Lung (tissue), 12 donors: ENCODE results near the gene RNF11. TPM values are rescaled to one million over a fixed set of nuclear protein-coding genes. Genes with fewer than 3 reads are reported as not detected.

ENCODE experiments used
- ATAC-seq: fragments of 200-7000 bp; cut with Tn5 transposase; one replicate; pipeline ENCODE4 v1.9.1; 2020; ENCODE audit warnings: moderate number of reproducible peaks; ENCODE audit not compliant: insufficient read depth, low FRiP score
- DNase-seq, 3 donors: peaks; one replicate each; pipeline ENCODE4 v3.0.0-alpha.2; 2013 to 2017
- H3K27ac ChIP-seq, 2 donors: one replicate each; pipeline ENCODE4 v1.5.1; 2013; ENCODE audit warnings: mild to moderate bottlenecking in 2 of 2, moderate library complexity in 2 of 2, control low read depth in 1 of 2, inconsistent platforms in 1 of 2, low read depth in 1 of 2, low read length in 1 of 2
- H3K27me3 ChIP-seq, 3 donors: one replicate each; pipeline ENCODE4 v1.5.1; 2013; ENCODE audit warnings: low read length in 2 of 3; ENCODE audit not compliant: control insufficient read depth in 3 of 3, insufficient read depth in 3 of 3
- H3K36me3 ChIP-seq, 4 donors: one replicate each; pipeline ENCODE4 v1.5.1; 2013; ENCODE audit warnings: low read length in 4 of 4, mild to moderate bottlenecking in 1 of 4, moderate library complexity in 1 of 4; ENCODE audit not compliant: control insufficient read depth in 4 of 4, insufficient read depth in 4 of 4
- H3K4me1 ChIP-seq, 5 donors: one replicate each; pipeline ENCODE4 v1.5.1; 2013; ENCODE audit warnings: low read length in 5 of 5, mild to moderate bottlenecking in 2 of 5, moderate library complexity in 1 of 5; ENCODE audit not compliant: control insufficient read depth in 5 of 5, insufficient read depth in 5 of 5
- H3K4me3 ChIP-seq: one replicate; pipeline ENCODE4 v1.5.1; 2013; ENCODE audit warnings: mild to moderate bottlenecking, control low read depth, moderate library complexity
- H3K9ac ChIP-seq, 2 donors: one replicate each; pipeline ENCODE4 v1.5.1; 2013; ENCODE audit warnings: low read length in 2 of 2, control low read depth in 1 of 2; ENCODE audit not compliant: insufficient read depth in 1 of 2
- H3K9me3 ChIP-seq, 4 donors: one replicate each; pipeline ENCODE4 v1.5.1; 2013; ENCODE audit warnings: low read length in 3 of 4, mild to moderate bottlenecking in 1 of 4, moderate library complexity in 1 of 4; ENCODE audit not compliant: control insufficient read depth in 4 of 4, insufficient read depth in 3 of 4
- CTCF ChIP-seq: IDR thresholded peaks from 2 replicates; pipeline ENCODE4 v1.5.1; 2012; ENCODE audit warnings: mild to moderate bottlenecking; ENCODE audit errors: control extremely low read depth, extremely low read depth
- WGBS, 2 donors: extraction: QIAGEN DNeasy Blood & Tissue Kit; methylation state at CpG; one replicate each; pipeline ENCODE4 v1.1.7; 2013; 5-methylcytosine and 5-hydroxymethylcytosine counted together
- polyA plus RNA-seq, 2 donors: library from polyadenylated mRNA; stranded (reverse); fragments of 200-250 nt; gene quantifications; one replicate each; pipeline ENCODE4 v1.2.1, GENCODE V29; 2013
- total RNA-seq, 2 donors: library from RNA; depleted of rRNA in 1 of 2; stranded (reverse); fragments of >200 nt in 1 of 2; gene quantifications; one replicate each; pipeline ENCODE4 v1.2.1, GENCODE V29; 2014 to 2021
- donor health status: control.
- donor health status: control.
- donor health status: Bipolar disorder and iron deficiency.
- donor health status: healthy.
- donor health status: DM: yes; HTN: yes; CAD: no.

RNF11 gene
- total and polyA plus RNA-seq, 4 donors: 36.6 to 149 (median 71.4) TPM

DNA sequence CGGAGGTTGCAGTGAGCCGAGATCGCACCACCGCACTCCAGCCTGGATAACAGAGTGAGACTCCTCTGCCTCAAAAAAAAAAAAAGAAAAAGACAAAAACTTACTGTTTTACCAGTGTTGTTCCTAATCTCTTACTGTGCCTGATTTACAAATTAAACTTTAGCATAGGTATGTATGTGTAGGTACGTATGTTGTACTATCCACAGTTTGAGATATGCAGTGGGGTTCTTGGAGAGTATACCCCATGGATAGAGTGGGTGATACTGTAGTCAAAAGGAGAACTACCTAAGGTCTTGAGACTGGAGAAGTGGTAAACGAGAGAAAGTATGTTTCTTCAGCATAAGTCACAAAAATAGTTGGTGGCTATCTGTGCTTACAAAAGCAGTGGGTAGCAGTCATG, 38.6 kb downstream of the RNF11 start:
- H3K9ac ChIP-seq: no peak overlapping the region
- ATAC-seq (no peak), DNase-seq (no peak)
- H3K27ac ChIP-seq: no peak overlapping the region
- H3K27me3 ChIP-seq: no peaks in the 10 kb centered on the region
- peaks cover 4 to 17% (median 9%) of the 10 kb centered on the region in 4 donors for H3K36me3 ChIP-seq
- H3K4me1 ChIP-seq: peaks cover 0 to 3% (median 0%) of the 10 kb centered on the region in 5 donors
- H3K9me3 ChIP-seq: no peaks in the 10 kb centered on the region
- H3K4me3 ChIP-seq: no peak overlapping the region
- TF ChIP-seq CTCF: no peak
- 88 to 92% methylated on average over 6 of the region's 6 CpGs for WGBS, 2 donors

- Histone ChIP-seq H3K36me3 (peaks cover 0 to 9% (median 7%) of the 10 kb centered on the region in 4 donors), H3K4me1 (no peaks in the 10 kb centered on the region), H3K27ac (no peak overlapping the region), H3K27me3 (no peaks in the 10 kb centered on the region), H3K9me3 (no peaks in the 10 kb centered on the region), H3K9ac (no peak overlapping the region), H3K4me3 (no peak overlapping the region)
- no peak for TF ChIP-seq CTCF
- WGBS, 2 donors: 93 to 98% methylated on average over 7 of the region's 7 CpGs
- no peak for ATAC-seq
- no peak for DNase-seq
Observed at GRCh38 chr1:51276286-51276685, 40.2 kb downstream of the RNF11 start.

DNA sequence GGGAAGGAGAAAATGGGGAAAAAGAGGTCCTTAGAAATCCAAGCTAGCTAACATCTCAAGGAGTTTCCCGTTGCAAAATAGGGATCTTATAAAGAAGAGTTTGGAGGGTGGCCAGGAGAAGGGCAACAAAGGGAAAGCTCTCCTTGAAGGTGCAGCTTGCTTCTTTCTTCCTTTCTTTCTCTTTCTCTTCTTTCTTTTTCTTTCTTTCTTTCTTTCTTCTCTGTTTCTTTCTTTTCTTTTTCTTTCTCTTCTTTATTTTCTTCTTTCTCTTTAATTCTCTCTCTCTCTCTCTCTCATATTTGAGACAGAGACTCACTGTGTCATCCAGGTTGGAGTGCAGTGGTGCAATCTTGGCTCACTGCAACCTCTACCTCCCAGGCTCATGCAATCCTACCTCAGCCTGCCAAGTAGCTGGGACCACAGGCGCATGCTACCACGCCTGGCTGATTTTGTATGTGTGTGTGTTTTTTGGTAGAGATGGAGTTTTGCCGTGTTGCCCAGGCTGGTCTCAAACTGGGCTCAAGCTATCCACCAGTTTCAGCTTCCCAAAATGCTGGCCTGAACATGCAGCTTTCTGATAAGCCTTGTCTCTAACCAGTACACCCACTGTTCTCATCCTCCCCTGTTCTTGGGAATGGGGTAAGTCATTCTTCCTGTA, 44.4 kb downstream of the RNF11 start:
- H3K36me3 ChIP-seq: peaks cover 0 to 8% (median 1%) of the 10 kb centered on the region in 4 donors
- H3K27me3 ChIP-seq: no peaks in the 10 kb centered on the region
- no peak overlapping the region for H3K4me3 ChIP-seq
- ATAC-seq: no peak
- peaks cover 0 to 11% (median 4%) of the 10 kb centered on the region in 5 donors for H3K4me1 ChIP-seq
- 72 to 78% methylated on average over 4 of the region's 4 CpGs for WGBS, 2 donors
- no peaks in the 10 kb centered on the region for H3K9me3 ChIP-seq
- no peak for TF ChIP-seq CTCF
- no peak overlapping the region for H3K27ac ChIP-seq
- no peak for DNase-seq
- no peak overlapping the region for H3K9ac ChIP-seq

GRCh38 chr1:51281807-51282206, 45.7 kb downstream of the RNF11 start:
- no peaks in the 10 kb centered on the region for H3K9me3 ChIP-seq
- H3K36me3 ChIP-seq: peaks cover 0 to 5% (median 0%) of the 10 kb centered on the region in 4 donors
- H3K27me3 ChIP-seq: no peaks in the 10 kb centered on the region
- H3K27ac ChIP-seq: no peak overlapping the region
- TF ChIP-seq CTCF: no peak
- no peak overlapping the region for H3K9ac ChIP-seq
- ATAC-seq (no peak), DNase-seq (no peak)
- 90 to 93% methylated on average over 5 of the region's 5 CpGs for WGBS, 2 donors
- H3K4me3 ChIP-seq: no peak overlapping the region
- H3K4me1 ChIP-seq: peaks cover 0 to 11% (median 4%) of the 10 kb centered on the region in 5 donors
